HG03060 (cell line): ENCODE measurements around the gene SMIM35.

ENCODE experiments used
- ATAC-seq: cut with Tn5 transposase; IDR thresholded peaks from one replicate; pipeline ENCODE4 v1.9.1; 2021; ENCODE audit warnings: low read depth, moderate number of reproducible peaks; ENCODE audit not compliant: unreplicated experiment

The SMIM35 gene

DNA sequence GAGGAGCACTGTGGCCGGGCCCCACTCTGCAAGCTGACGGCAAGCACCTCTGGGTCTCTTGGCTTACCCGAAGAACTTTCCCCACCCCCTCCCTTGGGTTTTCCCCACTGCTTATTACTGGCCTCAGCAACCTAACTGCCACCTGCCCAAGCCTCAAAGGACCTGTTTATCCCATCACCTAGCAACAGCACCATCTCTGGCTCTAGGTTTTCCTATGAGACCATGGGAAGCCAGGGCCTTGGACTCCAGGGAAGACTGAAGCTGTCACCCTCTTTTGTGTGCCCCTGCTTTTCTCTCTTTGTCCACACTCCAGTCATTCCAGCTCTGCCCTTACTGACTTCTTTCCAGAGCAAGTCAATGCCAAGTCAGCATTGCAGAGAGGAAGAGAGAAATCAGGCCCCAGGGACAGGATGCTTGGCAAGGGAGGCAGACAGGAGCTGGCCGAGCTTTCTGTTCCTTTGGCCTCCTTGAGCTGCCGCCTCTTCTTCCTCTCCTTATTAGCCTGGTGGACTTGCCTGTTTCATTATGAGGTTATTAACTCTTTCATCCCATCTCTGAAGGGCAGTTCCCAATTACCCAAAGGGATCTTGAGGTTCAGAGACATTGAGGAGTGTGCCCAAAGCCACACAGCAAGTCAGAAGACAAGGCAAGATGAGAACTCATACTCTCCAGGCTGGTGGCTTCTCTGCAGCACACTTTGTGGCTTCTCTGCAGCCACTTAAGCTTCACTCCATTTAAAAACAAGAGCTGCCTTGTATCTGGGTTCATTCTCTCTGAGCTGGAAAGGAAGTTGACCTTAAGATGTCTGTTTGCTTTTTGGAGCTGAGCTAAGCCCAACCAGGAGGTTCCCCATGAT is at the start of gene SMIM35:
SMIM35 (minus strand) TSS at position 51 of the 856 bp plus-strand sequence. CDS start 206 bp downstream, outside the sequence.
- no peak for ATAC-seq

DNA sequence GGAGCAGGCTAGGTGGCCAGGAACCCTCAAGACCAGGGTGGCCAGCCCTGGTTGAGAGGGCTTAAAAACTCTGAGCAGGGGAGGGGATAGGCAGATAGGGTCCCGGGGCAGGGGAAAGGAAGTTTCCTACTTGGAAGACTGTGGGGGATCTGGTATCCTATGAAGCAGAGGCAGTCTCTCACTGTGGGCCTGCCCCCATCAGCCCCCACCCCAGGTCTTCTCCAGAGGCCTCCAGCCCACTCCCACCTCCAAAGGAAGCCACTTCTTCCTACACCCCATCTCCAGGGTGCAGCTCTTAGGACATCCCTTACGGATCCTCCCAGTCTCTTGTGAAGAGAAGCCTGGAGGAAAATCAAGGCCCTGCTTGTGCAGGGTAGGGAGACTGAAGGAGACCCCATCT is 49.6 kb upstream of the SMIM35 start:
- ATAC-seq, result no peak

DNA sequence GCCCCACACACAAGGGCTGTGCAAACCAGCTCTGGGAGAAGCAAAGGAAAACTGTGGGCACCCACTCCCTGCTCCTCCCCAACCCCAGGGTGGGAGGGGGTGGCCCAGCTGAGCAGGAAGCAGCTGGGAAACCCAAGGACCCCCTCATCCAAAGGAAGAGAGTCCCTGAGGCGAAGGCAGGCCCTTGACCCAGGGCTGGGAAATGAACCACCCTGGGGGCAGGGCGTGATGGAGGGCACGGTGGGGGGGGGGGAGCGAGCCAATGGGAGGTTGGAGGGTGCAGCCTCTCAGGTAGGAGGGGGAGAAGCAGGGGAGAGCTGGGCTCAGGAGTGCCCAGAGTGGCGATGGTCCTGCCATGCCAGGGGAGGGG is 49.0 kb upstream of the SMIM35 start:
- ATAC-seq, result no peak

DNA sequence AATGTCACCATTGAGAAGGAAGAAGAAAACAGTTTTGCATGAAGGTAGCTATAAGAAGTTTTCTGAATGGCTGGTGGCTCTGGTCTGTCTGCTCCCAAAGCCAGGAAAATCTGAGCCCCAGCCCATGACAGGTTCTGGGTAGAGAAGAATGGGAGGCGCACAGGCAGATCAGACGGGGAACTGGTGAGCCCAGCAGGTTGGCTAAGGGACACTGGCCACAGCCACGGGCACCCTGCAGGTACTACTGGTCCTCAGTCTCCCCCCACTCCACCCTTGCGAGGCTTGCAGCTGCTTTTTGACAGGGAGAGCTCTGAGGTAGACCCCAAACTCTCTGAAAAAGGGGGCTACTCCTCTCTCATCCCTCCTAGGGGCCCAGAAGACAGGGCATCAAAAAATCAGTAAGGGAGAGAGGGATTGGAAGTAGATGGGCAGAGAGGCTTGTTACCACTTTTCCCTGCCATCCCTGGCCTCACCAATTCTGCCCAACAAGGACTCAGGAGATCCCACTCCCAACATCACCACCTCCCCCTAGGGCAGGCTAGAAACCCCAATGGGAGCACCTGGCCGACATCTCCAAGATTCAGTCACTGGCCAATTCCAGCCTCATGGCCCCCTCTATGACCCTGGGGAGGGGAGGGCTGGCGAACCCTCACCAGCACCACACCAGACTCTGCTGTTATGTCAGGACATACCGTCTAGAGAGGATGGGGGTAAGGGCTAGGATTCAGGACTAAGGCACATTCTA is 48.5 kb upstream of the SMIM35 start:
- no peak for ATAC-seq

DNA sequence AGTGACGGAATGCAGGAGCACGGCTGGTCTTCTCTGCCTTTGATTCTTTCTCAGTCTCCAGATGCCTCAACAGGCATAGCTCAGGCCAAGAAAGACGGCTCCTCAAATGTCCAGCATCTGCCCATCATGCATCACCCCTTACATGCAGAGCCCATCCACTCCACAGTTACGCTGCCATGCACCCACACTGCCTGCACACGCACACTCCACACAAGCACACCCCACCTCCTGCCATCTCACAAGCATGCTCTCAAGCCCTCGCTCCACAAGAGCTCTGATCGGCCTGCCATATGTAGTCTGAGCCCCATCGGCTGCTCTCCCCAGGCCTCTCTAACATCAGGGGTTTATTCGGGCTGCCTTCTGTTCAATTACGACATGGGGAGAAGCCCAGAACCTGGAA is 47.1 kb upstream of the SMIM35 start:
- no peak for ATAC-seq

DNA sequence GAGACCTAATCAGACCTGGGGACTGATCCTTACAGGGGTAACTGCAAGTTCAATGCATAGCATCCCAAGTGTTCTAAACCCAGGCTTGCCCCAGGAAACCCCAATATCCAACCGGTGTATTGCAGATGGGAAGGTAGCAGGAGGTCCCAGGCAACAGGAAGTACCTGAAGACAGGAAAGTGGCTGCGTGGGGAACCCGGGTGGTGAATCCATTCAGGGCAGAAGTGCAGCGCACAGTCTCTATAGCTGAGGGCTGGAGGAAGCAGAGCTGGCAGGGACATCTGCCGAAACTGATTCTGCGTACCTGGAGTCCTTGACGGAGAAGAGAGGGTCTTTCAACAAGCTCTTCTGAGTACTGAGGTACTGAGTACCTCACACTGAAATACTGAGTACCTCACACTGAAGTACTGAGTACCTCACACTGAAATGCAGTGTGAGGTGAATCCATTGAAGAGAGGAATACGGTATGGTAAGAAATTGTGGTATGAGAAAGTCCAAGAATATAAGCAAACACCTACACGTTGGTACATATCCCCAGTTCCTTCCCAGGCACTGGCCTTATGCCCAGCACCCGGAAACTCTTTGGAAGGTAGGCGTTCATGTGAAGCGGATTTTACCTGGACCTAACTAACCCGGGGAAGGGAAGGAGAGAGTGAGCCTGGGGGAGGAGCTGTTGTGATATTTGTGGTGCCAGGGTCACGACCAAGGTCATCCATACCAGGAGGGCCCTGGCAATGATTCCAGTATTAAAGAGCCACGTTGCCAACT is 45.8 kb upstream of the SMIM35 start:
- ATAC-seq, result no peak

DNA sequence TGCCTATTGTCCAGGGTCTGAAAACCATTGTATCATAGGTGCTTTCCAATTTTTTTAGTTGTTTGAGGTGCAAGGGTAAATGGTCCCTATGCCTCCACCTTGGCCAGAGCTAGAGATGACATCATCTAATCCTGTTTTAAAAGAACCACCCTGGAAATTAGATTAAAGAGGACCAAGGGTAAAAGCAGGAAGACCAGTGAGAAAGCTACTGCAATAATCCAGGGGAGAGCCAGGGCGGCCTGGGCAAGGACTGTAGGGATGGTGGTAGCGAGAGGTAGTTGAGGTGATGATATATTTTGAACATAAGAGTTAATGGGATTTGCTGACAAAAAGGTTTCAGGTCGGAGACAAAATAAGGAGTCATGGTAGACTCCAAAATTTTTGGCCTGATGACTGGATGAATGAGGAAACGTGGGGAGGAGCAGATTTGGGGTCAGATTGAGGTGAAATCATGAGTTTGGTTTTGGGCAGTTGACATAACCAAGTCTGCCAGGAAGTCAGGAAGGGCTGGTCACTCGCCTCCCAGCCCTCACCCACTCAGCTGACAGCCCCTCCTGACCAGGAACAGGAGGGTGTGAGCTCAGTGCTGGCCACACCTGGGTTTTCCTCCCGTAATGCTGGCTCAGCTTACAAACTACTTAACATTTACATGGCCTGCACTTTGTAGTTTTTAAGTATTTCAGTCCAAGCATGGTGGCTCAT is 42.9 kb upstream of the SMIM35 start:
- ATAC-seq, result no peak

DNA sequence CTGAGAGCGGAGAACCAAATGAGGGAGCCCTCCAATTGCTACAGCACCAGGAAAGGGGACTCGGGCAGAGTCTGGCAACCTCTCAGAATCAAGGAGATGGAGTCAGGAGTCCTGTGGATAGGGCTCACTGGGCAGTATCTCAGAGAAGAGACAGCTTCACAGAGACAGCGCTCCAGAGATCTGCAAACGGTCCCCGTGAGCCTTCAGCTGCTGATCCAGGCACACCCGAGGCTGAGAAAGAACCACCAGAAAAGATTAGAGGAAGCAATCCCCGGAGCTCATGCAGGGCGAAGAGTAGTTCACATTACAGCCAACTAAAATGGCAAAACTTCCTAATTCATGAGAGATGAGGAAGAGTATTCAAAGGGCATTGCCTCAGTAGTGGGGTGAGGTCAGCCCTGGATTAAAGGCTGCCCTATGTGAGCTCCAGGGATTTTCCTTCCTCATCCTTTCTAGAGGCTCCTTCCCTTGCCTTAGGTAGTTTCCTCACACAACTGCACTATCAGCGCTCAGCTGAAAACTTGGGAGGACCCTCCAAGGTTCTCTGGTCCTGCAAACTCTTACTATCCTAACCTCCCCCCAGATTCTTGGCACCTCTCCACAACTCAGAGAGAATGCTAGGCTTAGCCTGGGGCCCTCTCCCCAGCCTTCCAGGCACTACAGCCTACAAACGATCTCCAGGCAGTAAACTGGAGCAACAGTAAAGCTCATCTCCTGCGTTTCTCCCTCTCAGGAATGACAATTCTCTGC is 42.1 kb upstream of the SMIM35 start:
- ATAC-seq, result no peak

DNA sequence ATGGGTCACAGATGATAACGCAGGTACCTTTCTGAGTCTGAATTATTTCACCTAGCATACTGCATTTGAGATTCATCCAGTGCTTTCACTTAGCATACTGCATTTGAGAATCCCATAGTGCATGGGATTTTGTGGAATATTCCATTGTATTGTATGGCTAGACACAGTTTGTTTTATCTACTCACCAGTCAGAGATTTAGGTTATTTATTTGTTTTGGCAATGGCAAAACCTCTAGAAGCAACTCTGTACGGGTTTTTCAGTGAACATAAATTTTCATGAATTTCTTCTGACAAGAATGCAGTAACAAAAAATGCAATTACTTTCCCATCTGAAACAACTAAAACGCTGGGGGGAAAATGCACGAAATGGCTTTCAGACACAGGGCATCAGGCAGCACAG is 41.5 kb upstream of the SMIM35 start:
- ATAC-seq, result no peak

DNA sequence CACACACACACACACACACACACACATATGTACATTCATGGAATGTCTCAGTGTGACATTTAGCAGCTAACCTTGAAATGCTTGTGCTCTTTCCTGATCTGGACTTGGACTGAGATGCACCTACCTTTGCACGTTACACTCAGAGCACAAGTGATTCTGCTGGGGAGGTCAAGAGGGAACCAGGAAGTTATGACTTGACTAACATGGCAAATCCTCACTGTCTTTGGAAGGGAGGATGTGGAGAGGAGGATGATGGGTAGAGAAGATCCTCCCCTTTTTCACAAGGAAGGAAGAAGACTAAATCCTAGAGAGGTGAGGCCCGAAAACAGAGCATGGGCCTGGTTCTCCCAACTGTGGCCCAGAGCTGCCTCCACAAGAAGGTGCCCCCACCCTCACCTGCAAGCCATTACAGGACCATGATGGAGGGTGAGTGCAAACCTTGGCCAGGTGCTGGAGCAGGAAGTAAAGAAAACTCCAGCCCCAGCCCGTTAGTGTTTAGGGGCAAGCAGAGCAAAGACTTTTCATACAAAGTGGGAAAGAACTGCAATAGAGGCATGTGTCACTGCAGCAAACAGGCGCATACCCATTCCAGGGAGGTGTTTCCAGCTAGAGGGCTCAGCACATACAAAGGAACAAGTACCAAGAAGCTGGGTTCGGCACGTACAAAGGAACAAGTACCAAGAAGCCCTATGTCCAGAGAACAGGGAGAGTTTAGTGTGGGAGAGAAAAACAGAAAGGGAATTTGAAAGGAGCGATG is 39.5 kb upstream of the SMIM35 start:
- no peak for ATAC-seq

DNA sequence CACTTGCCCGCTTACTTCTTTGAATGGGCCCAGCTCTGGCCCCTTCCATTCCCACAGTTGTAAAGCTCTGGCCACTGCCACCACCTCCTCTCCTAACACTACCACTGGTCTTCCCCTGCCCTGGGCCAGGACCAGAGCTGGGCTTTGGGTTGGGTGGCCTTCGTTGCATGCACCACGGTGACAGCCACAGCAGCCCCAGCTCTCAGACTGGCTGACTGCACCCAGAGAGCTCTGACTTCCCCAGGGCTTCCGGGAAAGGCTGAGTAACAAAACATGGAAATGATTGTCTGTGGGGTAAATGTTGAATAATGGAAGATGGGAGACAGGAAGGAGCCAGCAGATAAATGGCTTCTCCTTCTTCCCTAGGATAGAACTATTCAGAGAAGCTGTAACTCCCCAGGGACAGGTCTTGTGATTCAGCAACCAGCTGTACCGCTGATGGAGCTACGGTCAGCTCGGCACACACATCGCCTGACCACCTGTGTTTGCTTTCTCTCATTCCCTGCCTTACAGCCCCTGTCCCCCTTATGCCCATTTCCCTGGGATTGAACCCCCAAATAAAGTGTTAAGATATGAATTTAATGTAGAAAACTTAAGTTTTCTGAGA is 38.3 kb upstream of the SMIM35 start:
- ATAC-seq, result no peak

DNA sequence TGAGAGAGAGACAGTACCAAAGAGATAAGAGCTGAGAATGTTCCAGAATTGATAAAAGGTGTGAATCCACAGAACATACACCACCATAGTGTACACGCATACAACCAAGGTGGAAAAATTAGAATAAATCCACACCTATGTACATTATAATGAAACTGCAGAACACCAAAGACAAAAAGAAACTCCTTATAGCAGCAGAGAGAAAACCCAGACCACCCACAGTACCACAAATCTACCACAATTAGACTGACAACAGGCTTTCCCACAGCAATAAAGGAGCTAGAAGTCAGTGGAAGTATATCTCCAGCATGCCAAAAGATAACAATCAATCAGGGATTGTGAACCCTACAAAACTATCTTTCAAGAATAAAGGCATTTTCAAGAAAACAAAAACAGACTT is 34.0 kb upstream of the SMIM35 start:
- ATAC-seq, result no peak

DNA sequence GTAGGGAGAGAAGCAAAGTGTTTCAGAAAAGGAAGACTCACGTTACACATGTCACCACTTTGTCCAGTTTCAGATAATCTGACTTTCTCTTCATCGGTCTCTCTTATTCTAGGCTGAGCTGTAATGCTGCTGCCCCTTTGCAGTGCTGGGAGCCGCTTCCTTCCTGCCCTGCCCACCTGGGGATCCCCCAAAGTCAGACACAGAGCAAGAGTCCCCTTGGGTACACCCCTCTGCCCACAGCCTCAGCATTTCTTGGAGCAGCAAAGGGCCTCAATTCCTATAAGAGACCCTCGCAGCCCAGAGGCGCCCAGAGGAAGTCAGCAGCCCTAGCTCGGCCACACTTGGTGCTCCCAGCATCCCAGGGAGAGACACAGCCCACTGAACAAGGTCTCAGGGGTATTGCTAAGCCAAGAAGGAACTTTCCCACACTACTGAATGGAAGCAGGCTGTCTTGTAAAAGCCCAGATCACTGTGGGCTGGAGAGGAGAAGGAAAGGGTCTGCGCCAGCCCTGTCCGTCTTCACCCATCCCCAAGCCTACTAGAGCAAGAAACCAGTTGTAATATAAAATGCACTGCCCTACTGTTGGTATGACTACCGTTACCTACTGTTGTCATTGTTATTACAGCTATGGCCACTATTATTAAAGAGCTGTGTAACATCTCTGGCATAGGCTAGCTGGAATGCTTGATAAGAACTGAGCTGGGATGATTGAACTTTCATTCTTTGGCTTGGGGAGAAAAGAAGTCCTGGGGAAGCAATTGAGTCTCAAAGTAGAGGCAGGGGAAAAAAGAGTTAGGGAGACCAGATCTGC is 31.2 kb upstream of the SMIM35 start:
- ATAC-seq, result no peak

DNA sequence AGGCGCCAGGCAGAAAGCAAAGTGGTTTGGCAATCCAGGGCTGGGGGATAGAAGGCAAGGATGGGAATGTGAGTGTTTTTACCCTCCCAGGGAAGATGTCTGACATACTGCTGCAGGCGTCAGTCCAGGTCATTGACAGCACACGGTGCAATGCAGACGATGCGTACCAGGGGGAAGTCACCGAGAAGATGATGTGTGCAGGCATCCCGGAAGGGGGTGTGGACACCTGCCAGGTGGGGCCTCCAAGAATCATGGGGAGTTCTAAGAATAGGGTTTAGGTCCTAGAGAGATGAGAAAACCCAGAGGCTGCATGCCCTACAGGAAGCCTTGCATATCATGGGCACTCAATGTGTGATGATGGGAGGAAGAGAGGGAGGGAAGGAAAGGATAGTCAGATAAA is 28.3 kb upstream of the SMIM35 start:
- ATAC-seq, result no peak

DNA sequence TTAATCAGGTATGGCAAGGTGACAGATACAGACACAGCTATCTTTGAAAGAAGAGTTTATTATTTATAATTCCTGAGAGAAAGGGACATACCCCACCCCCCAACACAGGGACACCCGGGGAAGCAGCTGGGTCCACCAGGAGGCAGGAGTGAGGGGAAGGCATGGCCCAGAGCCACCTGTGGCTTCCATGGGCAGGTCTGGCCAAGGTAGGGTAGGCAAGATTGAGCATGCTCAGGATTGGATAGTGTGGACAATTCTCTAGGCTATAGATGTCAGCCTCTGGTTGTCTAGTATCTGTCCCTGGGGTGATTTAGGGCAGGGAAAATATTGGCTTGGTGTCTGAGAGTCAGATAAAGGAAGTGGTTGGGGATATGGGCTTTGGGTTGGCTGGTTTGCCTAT is 27.5 kb upstream of the SMIM35 start:
- ATAC-seq, result no peak

DNA sequence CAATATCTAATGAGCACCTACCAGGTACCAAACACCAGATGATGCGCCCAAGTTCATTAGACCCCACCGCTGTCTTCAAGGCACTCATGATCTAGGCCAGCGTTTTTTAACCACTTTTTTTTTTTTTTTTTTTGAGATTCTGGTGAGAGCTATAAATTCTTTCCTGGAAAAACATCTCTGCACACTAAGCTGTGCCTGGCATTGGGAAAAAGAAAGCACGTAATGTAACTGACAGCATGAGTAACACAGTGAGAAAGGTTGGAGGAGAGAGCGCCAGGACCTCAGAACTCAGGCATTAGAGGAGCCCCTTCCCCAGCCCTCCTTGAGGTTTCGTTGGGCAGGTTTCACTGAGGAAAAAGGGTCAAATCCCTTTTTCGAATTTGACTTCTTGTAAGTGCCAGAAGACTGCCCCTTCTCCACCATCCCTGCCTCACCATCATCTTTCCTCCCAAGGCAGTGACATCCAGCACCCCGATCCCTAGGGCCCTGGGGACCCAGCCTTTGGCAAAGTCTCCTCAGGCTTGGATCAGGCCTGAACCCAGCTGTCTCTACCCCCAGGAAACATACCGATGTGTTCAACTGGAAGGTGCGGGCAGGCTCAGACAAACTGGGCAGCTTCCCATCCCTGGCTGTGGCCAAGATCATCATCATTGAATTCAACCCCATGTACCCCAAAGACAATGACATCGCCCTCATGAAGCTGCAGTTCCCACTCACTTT is 26.1 kb upstream of the SMIM35 start:
- ATAC-seq, result no peak

DNA sequence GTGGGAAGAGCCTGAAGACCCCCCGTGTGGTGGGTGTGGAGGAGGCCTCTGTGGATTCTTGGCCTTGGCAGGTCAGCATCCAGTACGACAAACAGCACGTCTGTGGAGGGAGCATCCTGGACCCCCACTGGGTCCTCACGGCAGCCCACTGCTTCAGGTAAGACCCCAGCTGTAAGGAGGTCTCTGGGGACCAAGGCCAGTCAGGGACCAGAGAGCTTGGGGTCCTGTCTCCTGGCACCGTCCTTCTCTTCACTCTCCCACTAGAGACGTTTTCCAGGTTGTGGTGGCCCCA is 24.9 kb upstream of the SMIM35 start:
- ATAC-seq, result no peak
